ENCODE data around the gene HSDL2.

HSDL2 gene

GRCh38 chr9:112443636-112444035 lies 63.7 kb downstream of the HSDL2 start:
- no peak overlapping the region for H3K27ac ChIP-seq
- no peaks in the 10 kb centered on the region for H4K20me1 ChIP-seq
- no peak for TF ChIP-seq Cebpa-rat (IDR thresholded peaks at IDR 0.05)
- H3K4me2 ChIP-seq, result no peak overlapping the region
- peaks cover 9 to 34% (median 15%) of the 10 kb centered on the region in 10 experiments; a peak in 13 of 20 replicates for H3K4me1 ChIP-seq
- H3K36me3 ChIP-seq, result peaks cover 0 to 25% (median 4%) of the 10 kb centered on the region in 11 experiments; a peak in 7 of 22 replicates
- H3K27me3 ChIP-seq, result no peaks in the 10 kb centered on the region
- H3K9ac ChIP-seq, result no peak overlapping the region
- no peak overlapping the region for H3K4me3 ChIP-seq
- H3K9me3 ChIP-seq (replicated peaks in 1 of 11), result no peaks in the 10 kb centered on the region

- Histone ChIP-seq H3K4me3 (no peak overlapping the region), H3K4me1 (peaks cover 12 to 35% (median 21%) of the 10 kb centered on the region in 10 experiments; a peak in 18 of 20 replicates), H3K27ac (peak overlapping the region in 2 of 11 experiments; percentile 1 to 14; a peak in 1 of 22 replicates), H3K9me3 (replicated peaks in 1 of 11) (no peaks in the 10 kb centered on the region), H4K20me1 (no peaks in the 10 kb centered on the region), H3K4me2 (peak overlapping the region in 5 of 11 experiments; percentile 7 to 43 (median 30); a peak in 8 of 22 replicates), H3K9ac (no peak overlapping the region), H3K36me3 (peaks cover 0 to 18% (median 0%) of the 10 kb centered on the region in 11 experiments; a peak in 7 of 22 replicates), H3K27me3 (no peaks in the 10 kb centered on the region)
- no peak for TF ChIP-seq Cebpa-rat (IDR thresholded peaks at IDR 0.05)
Observed at GRCh38 chr9:112445196-112445595, 65.3 kb downstream of the HSDL2 start.

- Histone ChIP-seq H3K4me1 (peaks cover 16 to 43% (median 27%) of the 10 kb centered on the region in 10 experiments), H3K36me3 (peaks cover 0 to 13% (median 0%) of the 10 kb centered on the region in 11 experiments; a peak in 7 of 22 replicates), H3K27ac (peak overlapping the region in 1 of 11 experiments; percentile 14; a peak in 1 of 22 replicates), H4K20me1 (no peaks in the 10 kb centered on the region), H3K4me2 (peak overlapping the region in 3 of 11 experiments; percentile 7 to 30 (median 27); a peak in 2 of 22 replicates), H3K27me3 (no peaks in the 10 kb centered on the region), H3K9me3 (replicated peaks in 1 of 11) (no peaks in the 10 kb centered on the region), H3K4me3 (no peak overlapping the region), H3K9ac (no peak overlapping the region)
- TF ChIP-seq Cebpa-rat (IDR thresholded peaks at IDR 0.05), result no peak
Observed at GRCh38 chr9:112446080-112446479, 66.2 kb downstream of the HSDL2 start.

GRCh38 chr9:112446526-112446925 lies 66.6 kb downstream of the HSDL2 start:
- Histone ChIP-seq H3K27me3 (no peaks in the 10 kb centered on the region), H3K4me1 (peaks cover 18 to 48% (median 32%) of the 10 kb centered on the region in 10 experiments), H3K27ac (peak overlapping the region in 1 of 11 experiments; percentile 7; a peak in 1 of 22 replicates), H3K4me2 (peak overlapping the region in 1 of 11 experiments; percentile 27; a peak in 1 of 22 replicates), H3K9me3 (replicated peaks in 1 of 11) (no peaks in the 10 kb centered on the region), H4K20me1 (no peaks in the 10 kb centered on the region), H3K4me3 (no peak overlapping the region), H3K36me3 (peaks cover 0 to 13% (median 0%) of the 10 kb centered on the region in 11 experiments; a peak in 5 of 22 replicates), H3K9ac (no peak overlapping the region)
- TF ChIP-seq Cebpa-rat (IDR thresholded peaks at IDR 0.05), result no peak

GRCh38 chr9:112447283-112447761 lies 67.4 kb downstream of the HSDL2 start:
- H3K27me3 ChIP-seq, result no peaks in the 10 kb centered on the region
- no peaks in the 10 kb centered on the region for H4K20me1 ChIP-seq
- peaks cover 18 to 51% (median 35%) of the 10 kb centered on the region in 10 experiments for H3K4me1 ChIP-seq
- TF ChIP-seq Cebpa-rat (IDR thresholded peaks at IDR 0.05), result no peak
- no peak overlapping the region for H3K4me3 ChIP-seq
- H3K36me3 ChIP-seq, result peaks cover 0 to 12% (median 0%) of the 10 kb centered on the region in 11 experiments; a peak in 5 of 22 replicates
- no peak overlapping the region for H3K27ac ChIP-seq
- 0 out of 22 replicates have a peak overlapping the region, but pooled peaks of 2 of the 11 experiments have one; percentile 0 to 8 for H3K4me2 ChIP-seq
- no peaks in the 10 kb centered on the region for H3K9me3 ChIP-seq (replicated peaks in 1 of 11)
- H3K9ac ChIP-seq, result no peak overlapping the region

- H3K4me1 ChIP-seq, result peaks cover 0 to 7% (median 0%) of the 10 kb centered on the region in 10 experiments; a peak in 5 of 20 replicates
- H4K20me1 ChIP-seq, result no peaks in the 10 kb centered on the region
- no peak for TF ChIP-seq Cebpa-rat (IDR thresholded peaks at IDR 0.05)
- H3K4me3 ChIP-seq, result no peak overlapping the region
- H3K27me3 ChIP-seq, result no peaks in the 10 kb centered on the region
- H3K9ac ChIP-seq, result no peak overlapping the region
- H3K27ac ChIP-seq, result no peak overlapping the region
- peaks cover 31 to 85% (median 55%) of the 10 kb centered on the region in 11 experiments for H3K36me3 ChIP-seq
- no peak overlapping the region for H3K4me2 ChIP-seq
- peaks cover 11 to 24% (median 15%) of the 10 kb centered on the region in 11 experiments; a peak in 20 of 22 replicates for H3K9me3 ChIP-seq (replicated peaks in 1 of 11)
Observed at GRCh38 chr9:112462855-112463254, 82.9 kb downstream of the HSDL2 start.

GRCh38 chr9:112465352-112465751 lies 85.4 kb downstream of the HSDL2 start:
- Histone ChIP-seq H3K27me3 (no peaks in the 10 kb centered on the region), H3K9me3 (replicated peaks in 1 of 11) (peaks cover 11 to 24% (median 15%) of the 10 kb centered on the region in 11 experiments; a peak in 20 of 22 replicates), H4K20me1 (no peaks in the 10 kb centered on the region), H3K36me3 (peaks cover 30 to 86% (median 41%) of the 10 kb centered on the region in 11 experiments; a peak in 21 of 22 replicates), H3K4me1 (no peaks in the 10 kb centered on the region), H3K4me3 (no peak overlapping the region), H3K4me2 (no peak overlapping the region), H3K9ac (no peak overlapping the region), H3K27ac (no peak overlapping the region)
- TF ChIP-seq Cebpa-rat (IDR thresholded peaks at IDR 0.05), result no peak

GRCh38 chr9:112472996-112473395 lies 93.1 kb downstream of the HSDL2 start:
- Histone ChIP-seq H3K9me3 (replicated peaks in 1 of 11) (peaks cover 20 to 35% (median 30%) of the 10 kb centered on the region in 11 experiments; a peak in 21 of 22 replicates), H3K36me3 (peaks cover 17 to 52% (median 29%) of the 10 kb centered on the region in 11 experiments; a peak in 19 of 22 replicates), H3K9ac (no peak overlapping the region), H3K4me3 (no peak overlapping the region), H3K4me2 (no peak overlapping the region), H3K4me1 (no peaks in the 10 kb centered on the region), H3K27ac (no peak overlapping the region), H4K20me1 (no peaks in the 10 kb centered on the region), H3K27me3 (no peaks in the 10 kb centered on the region)
- no peak for TF ChIP-seq Cebpa-rat (IDR thresholded peaks at IDR 0.05)

GRCh38 chr9:112473986-112474385 lies 94.1 kb downstream of the HSDL2 start:
- Histone ChIP-seq H3K9me3 (replicated peaks in 1 of 11) (peaks cover 25 to 45% (median 37%) of the 10 kb centered on the region in 11 experiments), H4K20me1 (no peaks in the 10 kb centered on the region), H3K4me1 (no peaks in the 10 kb centered on the region), H3K4me3 (no peak overlapping the region), H3K27me3 (no peaks in the 10 kb centered on the region), H3K36me3 (peaks cover 11 to 49% (median 33%) of the 10 kb centered on the region in 11 experiments; a peak in 19 of 22 replicates), H3K4me2 (no peak overlapping the region), H3K27ac (no peak overlapping the region), H3K9ac (no peak overlapping the region)
- TF ChIP-seq Cebpa-rat (IDR thresholded peaks at IDR 0.05), result no peak
